ENCODE measurements around the gene SUPT3H.
"Not testable (repeated sequence)": the region's sequence is repeated elsewhere in the genome, so short reads cannot be mapped to it uniquely, and the experiment has no call there.

The SUPT3H gene

GRCh38 chr6:44931385-44931784 lies 446.3 kb downstream of the SUPT3H start:
- DNase-seq: no peak

DNA sequence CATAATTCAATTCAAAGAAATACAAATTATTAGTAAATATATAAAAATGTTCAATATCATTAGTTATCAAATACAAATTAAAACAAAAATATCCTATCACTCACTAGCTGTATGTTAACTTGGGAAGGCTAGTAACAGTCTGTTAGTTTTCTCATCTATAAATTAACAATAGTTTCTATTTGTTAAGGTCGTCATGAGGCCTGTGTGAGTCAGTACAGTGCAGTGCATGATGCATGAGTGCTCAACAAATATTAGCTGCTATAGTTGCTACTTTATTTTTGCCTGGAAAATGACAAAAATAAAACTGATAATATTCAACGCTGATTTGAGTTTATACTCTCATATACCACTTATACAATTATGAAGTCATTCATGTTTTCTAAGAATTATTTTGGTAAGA lies 451.2 kb downstream of the SUPT3H start:
- no peak for DNase-seq

- DNase-seq: peak; percentile 65
These were observed 452.5 kb downstream of the SUPT3H start for GRCh38 chr6:44925100-44925739.

GRCh38 chr6:44923444-44923843 lies 454.3 kb downstream of the SUPT3H start:
- peak; percentile 37 for DNase-seq

GRCh38 chr6:44921798-44922197 lies 455.9 kb downstream of the SUPT3H start:
- DNase-seq: no peak

- no peak for DNase-seq
These were observed 456.7 kb downstream of the SUPT3H start for GRCh38 chr6:44920952-44921491.

- no peak for DNase-seq
These were observed 458.9 kb downstream of the SUPT3H start for GRCh38 chr6:44918671-44919296.

DNA sequence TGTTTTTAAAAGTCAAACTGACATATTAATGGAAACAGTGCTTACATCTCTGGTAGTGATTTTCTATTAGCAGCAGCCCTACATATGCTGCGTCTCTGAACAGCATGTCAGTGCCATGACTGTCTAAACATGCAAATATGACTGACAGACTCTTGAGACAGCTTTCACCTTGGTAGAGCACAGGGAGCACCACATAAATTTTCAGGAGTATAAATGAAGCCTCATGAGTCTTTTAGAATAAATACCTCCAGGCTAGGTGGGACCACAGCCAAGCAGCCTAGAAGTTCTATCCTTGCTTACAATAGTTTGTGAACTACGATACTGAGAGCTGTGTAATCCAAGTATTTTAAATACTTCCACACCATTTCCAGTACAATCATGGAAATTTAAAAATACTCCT lies 460.3 kb downstream of the SUPT3H start:
- DNase-seq: no peak

GRCh38 chr6:44915111-44915510 lies 462.6 kb downstream of the SUPT3H start:
- no peak for DNase-seq

DNA sequence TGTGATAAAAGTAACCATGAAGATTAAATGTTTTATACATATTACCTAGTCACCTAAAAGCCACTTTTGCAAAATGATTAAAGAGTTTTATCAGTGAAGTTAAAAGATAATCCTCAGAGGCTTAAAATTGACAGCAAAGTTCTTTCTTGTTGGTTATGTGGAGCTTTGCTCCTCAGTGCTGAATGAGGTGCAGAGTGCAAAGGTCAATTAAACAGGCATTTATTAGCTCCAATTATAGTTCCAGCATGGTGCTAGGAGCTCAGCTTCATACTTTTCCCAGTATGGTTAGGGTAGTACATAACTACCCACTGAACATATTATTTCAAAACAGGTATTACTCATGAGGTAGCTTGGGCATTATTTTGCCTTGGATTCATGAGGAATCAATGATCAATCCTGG lies 463.6 kb downstream of the SUPT3H start:
- no peak for DNase-seq

DNA sequence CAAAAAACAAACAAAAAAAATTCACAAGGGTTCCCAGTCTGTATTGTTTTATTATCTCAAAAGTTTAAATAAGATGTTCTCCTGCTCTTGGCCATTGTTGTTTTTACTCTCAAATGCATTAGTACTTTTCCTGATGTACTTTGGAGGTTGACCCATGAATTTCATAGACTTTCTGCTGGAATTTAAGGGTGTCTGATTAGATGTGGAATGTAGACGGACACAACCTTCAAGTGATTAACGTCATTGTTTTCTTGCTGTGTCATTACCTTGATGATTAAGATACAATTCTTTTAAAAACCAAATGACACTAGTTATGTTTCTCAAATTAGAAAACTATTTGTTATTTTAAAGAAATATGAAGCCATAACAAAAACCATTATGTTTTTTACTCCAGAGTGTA lies 471.0 kb downstream of the SUPT3H start:
- DNase-seq: no peak

DNA sequence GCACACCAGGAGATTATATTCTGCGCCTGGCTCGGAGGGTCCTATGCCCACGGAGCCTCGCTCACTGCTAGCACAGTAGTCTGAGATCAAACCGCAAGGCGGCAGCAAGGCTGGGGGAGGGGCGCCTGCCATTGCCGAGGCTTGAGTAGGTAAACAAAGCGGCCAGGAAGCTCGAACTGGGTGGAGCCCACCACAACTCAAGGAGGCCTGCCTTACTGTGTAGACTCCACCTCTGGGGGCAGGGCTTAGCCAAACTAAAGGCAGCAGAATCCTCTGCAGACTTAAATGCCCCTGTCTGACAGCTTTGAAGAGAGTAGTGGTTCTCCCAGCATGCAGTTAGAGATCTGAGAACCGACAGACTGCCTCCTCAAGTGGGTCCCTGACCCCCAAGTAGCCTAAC lies 477.4 kb downstream of the SUPT3H start:
- not testable (repeated sequence) for DNase-seq

DNA sequence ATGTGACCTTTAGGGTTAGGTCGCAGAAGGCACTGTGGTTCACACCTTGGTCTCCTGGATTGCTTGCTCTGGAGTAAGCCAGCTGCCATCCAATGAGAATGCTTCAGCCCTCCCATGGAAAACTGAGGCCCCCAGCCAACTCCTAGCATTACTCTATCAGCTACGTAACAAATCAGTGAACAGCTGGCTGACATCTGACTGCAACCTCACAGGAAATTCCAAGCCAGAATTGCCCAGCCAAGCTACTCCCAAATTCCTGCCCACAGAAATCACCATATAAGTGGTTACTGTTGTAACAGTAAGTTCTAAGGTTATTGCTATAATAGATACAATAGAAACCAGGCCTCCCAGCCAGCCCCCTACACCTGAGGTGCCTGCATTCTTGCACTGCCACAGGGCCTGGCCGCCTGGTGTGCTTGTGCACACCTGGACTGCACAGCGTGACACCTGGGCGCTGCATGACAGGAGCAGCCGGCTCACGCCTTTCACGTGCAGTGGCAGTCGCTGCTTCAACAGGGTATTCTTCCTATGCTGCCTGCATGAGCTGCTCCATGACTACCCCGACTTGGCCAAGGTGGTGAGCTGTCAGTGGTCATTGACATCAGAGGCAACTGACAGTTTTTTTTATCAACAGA lies 479.3 kb downstream of the SUPT3H start:
- no peak for DNase-seq

GRCh38 chr6:44897316-44897715 lies 480.4 kb downstream of the SUPT3H start:
- no peak for DNase-seq

DNA sequence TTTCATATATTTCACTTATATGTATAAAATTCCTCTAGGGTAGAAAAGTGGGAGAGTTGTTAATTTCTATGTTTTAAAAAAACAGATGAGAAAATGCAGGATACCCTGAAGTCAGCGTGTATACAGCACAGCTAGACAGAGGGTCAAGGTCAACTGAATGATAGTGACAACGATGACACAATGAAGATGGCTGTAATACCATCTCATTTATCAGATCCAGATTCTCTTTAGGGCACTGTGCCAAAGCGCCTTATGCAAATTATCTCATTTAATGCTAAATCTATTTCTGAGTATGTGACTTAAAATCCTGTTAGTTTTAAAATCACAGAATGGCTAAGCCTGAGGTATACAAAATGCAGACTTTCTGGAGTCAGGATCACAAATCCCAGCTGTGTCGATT lies 481.0 kb downstream of the SUPT3H start:
- no peak for DNase-seq

DNA sequence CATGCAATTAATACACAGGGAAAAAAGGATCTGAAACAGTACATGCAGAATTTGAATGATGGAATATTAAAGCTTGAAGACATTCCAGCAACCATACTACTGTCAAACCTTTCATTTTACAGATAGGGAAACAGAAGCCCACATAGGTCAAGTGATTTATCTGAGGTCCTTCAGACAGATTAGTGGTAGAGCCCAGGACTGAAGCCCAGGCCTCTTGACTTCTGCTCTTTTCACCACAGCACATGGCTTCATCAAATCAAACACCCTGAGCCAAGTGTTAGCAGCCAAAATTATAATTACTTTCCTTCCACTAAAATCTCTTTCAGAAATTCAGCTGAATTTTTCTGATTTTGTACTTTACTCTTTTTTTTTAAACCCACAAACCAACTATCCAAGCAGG lies 485.2 kb downstream of the SUPT3H start:
- no peak for DNase-seq

DNA sequence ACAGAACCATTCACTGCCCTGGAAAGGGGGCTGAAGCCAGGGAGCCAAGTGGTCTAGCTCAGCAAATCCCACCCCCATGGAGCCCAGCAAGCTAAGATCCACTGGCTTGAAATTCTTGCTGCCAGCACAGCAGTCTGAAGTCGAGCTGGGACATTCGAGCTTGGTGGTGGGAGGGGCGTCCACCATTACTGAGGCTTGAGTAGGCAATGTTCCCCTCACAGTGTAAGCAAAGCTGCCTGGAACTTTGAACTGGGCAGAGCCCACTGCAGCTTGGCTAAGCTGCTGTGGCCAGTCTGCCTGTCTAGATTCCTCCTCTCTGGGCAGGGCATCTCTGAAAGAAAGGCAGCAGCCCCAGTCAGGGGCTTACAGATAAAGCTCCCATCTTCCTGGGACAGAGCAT lies 498.7 kb downstream of the SUPT3H start:
- not testable (repeated sequence) for DNase-seq

GRCh38 chr6:44876638-44877037 lies 501.1 kb downstream of the SUPT3H start:
- DNase-seq: not testable (repeated sequence)

- peak; percentile 10 for DNase-seq
These were observed 508.3 kb downstream of the SUPT3H start for GRCh38 chr6:44869321-44869897.

DNA sequence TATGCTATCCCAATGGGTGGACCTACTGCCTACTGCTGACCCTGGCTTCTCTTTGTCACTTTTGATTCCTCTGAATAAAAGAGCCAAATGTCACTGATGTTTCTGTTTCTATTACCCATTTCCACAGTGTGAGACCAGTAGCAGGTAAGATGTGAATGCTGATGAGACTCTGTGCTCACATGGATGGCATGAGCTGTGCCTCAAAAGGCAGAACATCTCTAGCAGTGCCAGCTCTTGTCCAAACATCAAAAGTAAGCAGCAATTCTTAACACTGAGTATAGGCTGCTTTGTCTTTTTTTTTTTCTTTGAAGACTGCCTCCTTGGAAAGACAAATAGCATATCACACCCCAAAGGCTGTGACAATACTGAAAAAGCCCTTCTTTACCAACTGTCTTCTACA lies 508.8 kb downstream of the SUPT3H start:
- no peak for DNase-seq

- DNase-seq: no peak
These were observed 509.4 kb downstream of the SUPT3H start for GRCh38 chr6:44868335-44868668.

GRCh38 chr6:44867571-44868334 lies 510.0 kb downstream of the SUPT3H start:
- DNase-seq: no peak

DNA sequence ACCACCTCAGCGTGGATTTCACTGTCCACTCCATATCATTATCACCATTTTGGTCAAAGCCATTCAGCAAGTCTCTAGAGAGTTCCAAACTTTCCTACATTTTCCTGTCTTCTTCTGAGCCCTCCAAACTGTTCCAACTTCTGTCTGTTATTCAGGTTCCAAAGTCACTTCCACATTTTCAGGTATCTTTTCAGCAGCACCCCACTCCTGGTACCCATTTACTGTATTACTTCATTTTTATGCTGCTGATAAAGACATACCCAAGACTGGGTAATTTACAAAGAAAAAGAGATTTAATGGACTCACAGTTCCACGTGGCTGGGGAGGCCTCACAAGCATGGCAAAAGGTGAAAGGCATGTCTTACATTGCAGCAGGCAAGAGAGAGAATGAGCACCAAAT lies 512.5 kb downstream of the SUPT3H start:
- not testable (repeated sequence) for DNase-seq
